GM12878 (cell line): ENCODE data around the gene ALG2. TPM values are rescaled to one million over a fixed set of nuclear protein-coding genes. Genes with fewer than 3 reads are reported as not detected.

Experiments used
- CUX1 ChIP-seq: IDR thresholded peaks from 2 replicates; pipeline ENCODE4 v1.6.1; 2012; ENCODE audit warnings: improper control_type of control experiment, low read depth, low read length; ENCODE audit not compliant: insufficient replicate concordance
- FOXM1 ChIP-seq: IDR thresholded peaks from 2 replicates; pipeline ENCODE4 v1.6.1; 2012; ENCODE audit warnings: low read depth, mild to moderate bottlenecking, inconsistent platforms, low read length, moderate library complexity
- IKZF2 ChIP-seq, 2 experiments: fragments of 450-650 bp; IDR thresholded peaks; 2 replicates each; pipeline ENCODE4 v1.6.1; 2017; ENCODE audit warnings: mild to moderate bottlenecking in 2 of 2, moderate library complexity in 2 of 2
- LARP7 ChIP-seq: fragments of 450-650 bp; IDR thresholded peaks from 2 replicates; pipeline ENCODE4 v1.6.1; 2017; ENCODE audit warnings: mild to moderate bottlenecking
- MEF2A ChIP-seq: IDR thresholded peaks from 2 replicates; pipeline ENCODE4 v1.6.1; 2011; ENCODE audit warnings: low read depth, mild to moderate bottlenecking, low read length, moderate library complexity; ENCODE audit not compliant: insufficient read depth
- MEF2B ChIP-seq: fragments of 450-650 bp; IDR thresholded peaks from 2 replicates; pipeline ENCODE4 v1.6.1; 2018; ENCODE audit warnings: mild to moderate bottlenecking, moderate library complexity; ENCODE audit not compliant: partially characterized antibody, poor library complexity, severe bottlenecking
- NFIC ChIP-seq: IDR thresholded peaks from 2 replicates; pipeline ENCODE4 v1.6.1; 2012; ENCODE audit warnings: low read depth, mild to moderate bottlenecking, inconsistent platforms, low read length, moderate library complexity
- RELB ChIP-seq: fragments of 450-650 bp; IDR thresholded peaks from 2 replicates; pipeline ENCODE4 v1.6.1; 2017; ENCODE audit warnings: low read depth, mild to moderate bottlenecking, moderate library complexity
- SPI1 ChIP-seq: IDR thresholded peaks from 2 replicates; pipeline ENCODE4 v1.6.1; 2011; ENCODE audit warnings: low read depth, mild to moderate bottlenecking, low read length, moderate library complexity, borderline replicate concordance; ENCODE audit not compliant: insufficient read depth
- TCF12 ChIP-seq: IDR thresholded peaks from 2 replicates; pipeline ENCODE4 v1.6.1; 2011; ENCODE audit warnings: low read depth, mild to moderate bottlenecking, low read length
- TCF7 ChIP-seq: IDR thresholded peaks from 2 replicates; pipeline ENCODE4 v1.6.1; 2014; ENCODE audit warnings: antibody characterized with exemption, borderline replicate concordance
- YY1 ChIP-seq: IDR thresholded peaks from 2 replicates; pipeline ENCODE4 v1.6.1; 2011; ENCODE audit warnings: low read depth, mild to moderate bottlenecking, low read length
- ZBTB4 ChIP-seq: fragments of 450-650 bp; formaldehyde crosslinking; IDR thresholded peaks from 2 replicates; pipeline ENCODE4 v1.4.0; 2022; ENCODE audit warnings: mild to moderate bottlenecking, moderate library complexity
- ZBTB40 ChIP-seq: fragments of 450-650 bp; IDR thresholded peaks from 2 replicates; pipeline ENCODE4 v1.6.1; 2016; ENCODE audit warnings: mild to moderate bottlenecking, moderate library complexity, borderline replicate concordance
- ZNF274 ChIP-seq: IDR thresholded peaks from one replicate; pipeline ENCODE4 v1.8.0; 2011; ENCODE audit not compliant: insufficient read length, insufficient read depth
- polyA plus RNA-seq, 11 experiments: library from polyadenylated mRNA; depleted of rRNA in 4 of 11; unstranded in 6 of 11; stranded (reverse) in 5 of 11; fragments of >200 nt; fragmentation: Nextera tagmentation in 4 of 11; fragmentation: Illumina TruSeq in 1 of 11; extraction: Ambion mirVana in 4 of 11; extraction: Trizol in 1 of 11; gene quantifications; 1 replicate in 1 of 11; 2 replicates in 10 of 11; pipeline versions ENCODE4 v1.2.1 to v1.2.3, GENCODE V29; 2011 to 2016; ENCODE audit warnings: inconsistent platforms in 2 of 11, missing spikeins in 2 of 11, low read depth in 1 of 11
- total RNA-seq, 4 experiments: library from RNA; depleted of rRNA in 3 of 4; stranded (reverse); fragments of >200 nt in 3 of 4; fragmentation: Illumina TruSeq in 1 of 4; extraction: Trizol in 1 of 4; gene quantifications; 2 replicates each; pipeline versions ENCODE4 v1.2.1 to v1.2.3, GENCODE V29; 2013 to 2021

The ALG2 gene
- total and polyA plus RNA-seq, 10 of the 15 experiments (the other 5 are each of a cell fraction or from before 2014, with no cell fraction given) = 8.8 to 52.5 (median 38.6) TPM

- peak; percentile 84 for TF ChIP-seq SPI1
- no peak for TF ChIP-seq CUX1
- TF ChIP-seq IKZF2 (IDR thresholded peaks at IDR 0.05) = peak in 1 of 2 experiments; percentile 67; a peak in 3 of 4 replicates
- TF ChIP-seq NFIC = peak; percentile 48; the same call in 1 of the 2 replicates
- TF ChIP-seq LARP7 = no peak
- no peak for TF ChIP-seq YY1
- no peak for TF ChIP-seq RELB
- 0 out of 2 replicates have a peak, but pooled peaks have one; percentile 22 for TF ChIP-seq MEF2A
- TF ChIP-seq ZNF274 = no peak
- no peak for TF ChIP-seq TCF7
- TF ChIP-seq TCF12 = no peak
- no peak for TF ChIP-seq MEF2B
- peak; percentile 78; the same call in 1 of the 2 replicates for TF ChIP-seq ZBTB40
- TF ChIP-seq ZBTB4 (CRISPR knock-in tag) = no peak
- 0 out of 2 replicates have a peak, but pooled peaks have one; percentile 29 for TF ChIP-seq FOXM1
These were observed 34.4 kb downstream of the ALG2 start (continued) for GRCh38 chr9:99187311-99187710.
